GM19467 (cell line): ENCODE measurements around the gene VAC14.

Source experiments
- ATAC-seq: cut with Tn5 transposase; IDR thresholded peaks from one replicate; pipeline ENCODE4 v1.9.1; 2021; ENCODE audit warnings: mild to moderate bottlenecking, moderate library complexity; ENCODE audit not compliant: unreplicated experiment

The VAC14 gene

DNA sequence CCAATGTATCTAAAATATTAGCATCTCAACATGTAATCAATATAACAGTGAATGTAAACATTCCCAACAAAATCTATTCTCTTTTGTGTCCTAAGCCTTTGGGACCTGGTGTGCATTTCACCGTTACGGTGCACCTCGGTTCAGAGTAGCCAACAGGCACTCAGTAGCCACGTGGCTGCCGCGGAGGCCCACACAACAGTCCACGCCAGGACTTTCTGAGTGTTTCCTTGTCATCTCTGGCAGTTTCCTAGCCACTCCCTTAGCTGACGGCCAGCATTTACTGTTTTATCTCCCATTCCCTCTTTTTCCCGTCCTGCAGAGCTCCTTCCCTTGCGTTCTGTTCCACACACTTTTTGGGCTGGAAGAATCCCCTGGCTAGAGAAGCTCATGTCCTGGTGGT, 36.3 kb downstream of the VAC14 start:
- ATAC-seq, result no peak

DNA sequence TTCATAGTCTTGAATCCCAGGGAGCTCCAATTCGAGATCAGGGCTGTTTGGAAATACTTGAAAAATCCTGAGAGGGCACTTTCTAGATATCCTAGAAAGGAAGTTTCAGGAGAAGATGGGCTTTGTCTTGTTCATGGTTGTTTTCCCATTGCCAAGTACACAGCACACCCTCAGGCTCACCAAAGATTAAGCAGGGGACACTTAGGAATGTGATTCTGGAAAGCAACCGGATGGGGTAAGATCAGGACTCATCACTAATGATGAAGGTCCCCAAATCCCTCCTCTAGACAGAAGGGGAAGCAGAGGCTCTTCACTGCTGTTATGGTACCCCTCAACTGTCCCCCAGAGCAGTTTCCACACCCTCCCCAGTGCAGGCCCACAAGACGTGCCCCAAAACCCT, 40.7 kb downstream of the VAC14 start:
- no peak for ATAC-seq

DNA sequence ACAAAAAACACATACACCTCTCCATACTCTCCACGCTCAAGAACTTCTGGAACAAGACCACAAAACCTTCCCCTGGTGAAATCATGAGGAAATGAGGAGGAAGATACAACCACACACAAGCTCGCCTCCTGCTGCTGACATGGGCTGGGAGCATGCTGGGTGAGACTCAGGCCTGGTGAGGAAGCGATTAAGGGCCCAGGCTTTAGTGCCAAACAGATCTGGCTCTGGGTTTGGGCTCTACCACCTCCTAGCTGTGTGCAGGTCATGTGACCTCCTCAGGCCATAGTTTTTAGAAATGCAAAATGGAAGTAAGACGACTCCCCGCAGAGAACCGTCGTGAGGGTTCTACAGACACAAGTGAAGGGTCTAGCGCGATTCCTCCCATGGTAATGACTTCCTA, 41.3 kb downstream of the VAC14 start:
- no peak for ATAC-seq

DNA sequence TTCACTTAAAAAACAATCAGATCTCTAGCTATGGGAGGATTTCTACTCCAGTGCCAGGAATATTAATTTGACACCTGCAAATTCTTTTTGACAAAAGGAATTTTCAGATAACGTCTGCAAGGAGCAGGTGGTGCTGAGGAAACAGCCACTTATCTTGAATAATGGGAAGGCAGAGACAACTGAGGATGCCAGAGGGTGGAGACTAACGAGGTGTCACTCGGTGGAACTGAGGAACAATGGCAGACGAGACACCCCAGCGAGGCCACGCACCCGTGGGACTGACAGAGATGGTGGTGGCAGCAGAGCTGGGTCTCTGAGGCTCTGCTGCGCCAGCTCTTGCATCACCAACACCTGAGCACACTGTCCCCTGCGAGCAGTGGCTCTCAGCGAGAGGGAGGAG, 42.2 kb downstream of the VAC14 start:
- ATAC-seq, result no peak

DNA sequence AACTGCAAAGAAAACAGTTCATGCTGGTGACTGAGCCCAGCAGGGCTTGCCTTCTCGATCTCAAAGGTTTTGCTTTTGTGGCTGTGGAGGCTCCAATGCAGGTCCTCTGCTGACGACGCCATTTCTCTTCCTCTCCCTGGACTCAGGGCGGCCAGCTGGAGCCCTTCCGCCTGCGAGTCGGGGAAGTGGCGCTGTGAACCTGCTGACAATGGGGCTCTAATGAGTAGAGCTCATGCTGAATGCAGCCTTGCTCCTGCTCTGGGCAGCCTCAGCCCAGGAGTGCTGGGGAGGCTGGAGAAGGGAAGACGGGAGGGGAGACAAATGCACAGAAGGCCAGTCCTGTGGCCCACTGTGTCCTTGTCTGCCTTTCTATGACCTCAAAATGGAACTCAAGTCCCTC, 43.8 kb downstream of the VAC14 start:
- no peak for ATAC-seq

DNA sequence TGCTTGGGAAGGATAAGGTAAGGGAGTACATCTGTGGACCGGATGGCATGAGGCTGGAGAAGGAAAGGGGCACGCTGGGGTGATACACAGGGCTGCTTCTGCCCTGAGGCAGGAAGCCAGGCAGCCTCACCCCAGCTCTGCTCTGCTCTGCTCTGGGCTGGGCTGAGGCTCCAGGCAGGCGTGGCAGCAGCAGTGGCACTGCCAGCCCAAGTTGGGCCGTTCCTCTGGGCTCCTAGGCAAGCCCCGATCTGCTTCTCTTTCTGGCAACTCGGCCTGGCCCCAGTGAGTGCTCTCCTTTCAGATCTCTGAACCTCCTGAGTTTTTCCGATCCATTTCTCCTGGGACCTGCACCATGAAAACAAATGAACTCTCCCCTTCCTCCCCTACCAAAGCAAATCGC, 44.9 kb downstream of the VAC14 start:
- ATAC-seq, result no peak

DNA sequence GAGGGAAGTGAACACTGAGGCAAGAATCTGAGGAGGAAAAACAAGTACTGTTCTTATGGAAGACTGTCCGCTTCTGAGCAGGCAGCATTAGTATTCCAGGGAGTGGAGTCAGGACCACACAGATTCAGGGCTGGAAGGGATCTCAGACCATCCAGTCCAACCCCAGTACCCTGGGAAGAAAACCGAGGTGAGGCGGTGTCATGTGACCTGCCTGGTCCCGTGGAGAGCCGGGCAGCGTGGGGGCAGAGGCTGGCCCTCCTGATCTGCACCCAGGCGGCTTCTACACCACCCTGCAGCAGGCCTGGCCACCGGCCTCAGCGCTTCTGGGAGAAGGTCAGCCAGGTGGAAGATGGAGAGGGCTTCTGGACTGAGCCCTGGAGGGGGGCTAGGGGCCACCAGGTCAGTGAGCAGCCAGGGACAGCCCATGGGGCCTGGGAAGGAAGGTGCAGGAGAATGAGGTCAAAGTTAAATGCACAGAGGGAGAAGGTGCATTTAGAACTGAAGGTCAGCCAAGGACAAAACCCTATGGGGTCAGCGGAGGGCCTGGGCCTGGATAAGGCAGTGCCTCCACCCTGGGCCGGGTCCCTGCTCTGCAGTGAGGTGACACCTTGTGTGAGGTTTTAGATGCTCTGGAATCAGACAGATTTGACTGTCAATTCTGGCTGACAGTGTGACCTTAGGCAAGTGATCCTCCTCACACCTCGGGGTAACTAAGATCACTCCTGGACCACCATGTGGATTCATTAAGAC, 45.9 kb downstream of the VAC14 start:
- ATAC-seq, result no peak

DNA sequence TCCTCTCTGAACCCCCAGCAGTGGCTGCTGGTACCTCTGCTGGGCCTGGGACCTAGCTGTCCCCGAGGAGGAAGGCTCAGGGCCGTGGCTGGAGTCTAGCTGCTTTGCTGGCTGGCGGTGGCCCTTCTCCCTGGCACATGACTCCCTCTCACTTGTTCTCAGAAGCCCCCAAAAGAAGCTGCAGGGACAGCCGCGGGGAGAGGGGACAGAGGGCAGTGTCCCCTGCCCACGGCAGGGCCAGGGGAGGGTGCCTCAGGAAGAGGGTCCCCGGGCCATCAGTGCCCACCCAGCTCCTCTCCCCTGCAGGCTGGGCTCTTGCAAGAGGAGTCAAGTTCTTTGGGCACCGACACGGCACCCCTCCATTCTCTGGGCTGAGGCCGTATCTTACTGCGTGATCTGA, 46.6 kb downstream of the VAC14 start:
- ATAC-seq, result no peak

DNA sequence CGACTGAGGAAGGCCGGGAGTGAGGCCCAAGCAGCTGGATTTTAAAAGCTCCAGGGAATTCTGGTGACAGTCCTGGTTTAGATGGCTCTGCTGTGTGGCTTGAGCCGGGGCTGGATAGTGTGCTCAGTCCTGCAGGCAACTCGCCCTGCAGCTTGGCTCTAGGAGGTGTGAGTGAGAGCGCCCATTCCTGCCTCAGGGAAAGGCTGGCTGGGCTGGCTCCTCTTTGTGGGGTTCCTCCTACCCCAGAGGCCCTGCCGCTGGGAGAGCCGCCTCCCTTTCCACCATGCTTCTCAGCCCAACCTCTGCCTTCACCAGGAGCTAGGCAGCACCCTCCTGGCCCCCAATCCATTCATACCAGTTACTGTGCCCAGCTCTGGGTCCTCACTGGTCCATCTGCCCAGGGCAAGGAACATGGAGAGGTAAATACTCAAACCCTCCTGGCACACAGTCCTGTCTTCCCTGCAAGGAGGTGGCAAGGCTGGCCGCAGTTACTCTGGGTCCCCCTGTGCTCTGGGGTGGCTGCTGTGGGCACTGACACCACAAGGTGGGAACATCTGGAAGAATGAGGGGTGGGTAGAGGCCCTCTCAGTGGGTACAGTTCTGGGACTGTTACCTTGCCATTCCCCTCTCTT, 47.1 kb downstream of the VAC14 start:
- no peak for ATAC-seq

DNA sequence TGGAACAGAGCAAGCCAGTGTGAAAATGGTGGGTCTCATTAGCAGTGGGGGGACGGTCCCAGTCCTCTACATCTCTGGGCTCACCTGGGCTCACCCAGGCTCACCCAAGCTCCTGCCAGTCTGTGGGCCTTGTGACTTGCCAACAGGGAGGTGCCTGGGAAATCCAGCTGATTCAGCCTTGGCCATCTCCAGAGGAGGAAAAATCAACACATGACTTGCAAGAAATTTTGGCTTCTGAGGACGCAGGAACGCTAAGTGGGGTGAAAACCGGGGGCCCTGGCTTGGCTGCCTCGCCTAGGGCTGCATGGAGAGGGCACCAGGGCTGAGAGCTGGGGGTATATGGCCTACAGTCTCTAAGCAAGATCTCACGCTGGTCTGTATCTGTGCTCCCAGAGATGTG, 47.7 kb downstream of the VAC14 start:
- no peak for ATAC-seq

DNA sequence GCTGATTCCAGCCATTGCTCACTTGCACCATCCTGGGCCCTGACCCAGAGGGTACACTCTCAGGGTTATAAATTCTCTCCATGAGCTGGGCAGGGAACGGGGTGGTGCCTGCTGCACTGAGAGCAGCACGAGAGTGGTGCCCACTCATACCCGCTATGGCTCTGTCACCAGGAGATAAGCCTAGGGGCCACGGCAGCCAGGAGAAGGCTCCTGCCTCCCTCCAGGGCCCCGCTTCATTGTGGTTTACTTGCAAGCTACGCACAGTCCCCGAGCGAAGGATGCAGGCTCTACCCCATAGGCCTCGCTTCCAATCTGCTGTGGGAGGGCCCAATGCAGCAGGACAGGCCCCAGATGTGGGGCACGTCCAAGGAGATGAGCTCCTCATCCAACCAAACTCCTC, 48.5 kb downstream of the VAC14 start:
- ATAC-seq, result no peak

DNA sequence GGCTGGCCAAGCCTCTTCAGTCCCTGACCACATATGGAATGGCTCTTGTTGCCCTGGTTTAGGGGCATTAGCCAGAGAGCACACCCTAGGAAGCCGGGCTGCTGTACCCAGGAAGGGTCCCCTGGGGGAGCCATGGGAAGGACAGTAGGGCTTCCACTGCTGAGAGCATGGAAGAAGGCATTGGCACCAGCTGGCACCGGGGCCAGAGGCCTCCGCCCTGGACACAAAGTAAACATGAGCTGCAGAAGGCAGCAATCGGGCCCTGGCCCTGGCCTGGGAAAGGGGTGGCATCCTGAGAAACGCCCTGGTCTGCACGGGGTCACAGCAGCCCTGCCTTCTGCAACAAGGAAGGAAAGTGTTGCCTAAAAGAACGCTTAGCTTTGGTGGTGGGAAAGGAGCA, 49.4 kb downstream of the VAC14 start:
- ATAC-seq, result no peak

DNA sequence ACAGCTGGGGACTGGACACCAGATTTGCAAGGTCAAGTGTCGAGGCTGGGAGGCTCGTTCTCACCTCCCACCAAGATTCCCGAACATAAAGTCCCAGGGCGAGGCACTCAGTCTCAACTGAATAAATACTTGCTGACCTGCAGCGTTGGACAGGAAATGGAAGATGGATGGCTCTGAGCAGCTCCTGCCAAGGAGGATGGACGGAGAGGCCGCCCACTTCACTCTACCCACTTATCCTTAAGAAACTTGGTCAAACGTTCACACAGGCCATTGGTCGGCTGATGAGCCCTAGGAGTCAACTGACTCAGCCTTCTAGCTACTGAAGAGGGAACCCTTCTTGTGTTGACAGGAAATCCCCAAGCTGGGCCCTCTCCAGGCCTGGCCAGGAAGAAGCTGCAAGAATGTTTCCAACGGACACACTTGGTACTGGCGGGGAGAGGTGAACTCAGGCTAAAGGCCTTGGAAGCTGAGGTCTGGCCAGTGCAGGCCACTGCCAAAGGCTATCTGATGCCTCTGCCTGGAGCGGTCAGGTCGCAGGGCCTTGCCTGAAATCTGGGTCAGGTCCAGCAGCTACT, 50.0 kb downstream of the VAC14 start:
- no peak for ATAC-seq

DNA sequence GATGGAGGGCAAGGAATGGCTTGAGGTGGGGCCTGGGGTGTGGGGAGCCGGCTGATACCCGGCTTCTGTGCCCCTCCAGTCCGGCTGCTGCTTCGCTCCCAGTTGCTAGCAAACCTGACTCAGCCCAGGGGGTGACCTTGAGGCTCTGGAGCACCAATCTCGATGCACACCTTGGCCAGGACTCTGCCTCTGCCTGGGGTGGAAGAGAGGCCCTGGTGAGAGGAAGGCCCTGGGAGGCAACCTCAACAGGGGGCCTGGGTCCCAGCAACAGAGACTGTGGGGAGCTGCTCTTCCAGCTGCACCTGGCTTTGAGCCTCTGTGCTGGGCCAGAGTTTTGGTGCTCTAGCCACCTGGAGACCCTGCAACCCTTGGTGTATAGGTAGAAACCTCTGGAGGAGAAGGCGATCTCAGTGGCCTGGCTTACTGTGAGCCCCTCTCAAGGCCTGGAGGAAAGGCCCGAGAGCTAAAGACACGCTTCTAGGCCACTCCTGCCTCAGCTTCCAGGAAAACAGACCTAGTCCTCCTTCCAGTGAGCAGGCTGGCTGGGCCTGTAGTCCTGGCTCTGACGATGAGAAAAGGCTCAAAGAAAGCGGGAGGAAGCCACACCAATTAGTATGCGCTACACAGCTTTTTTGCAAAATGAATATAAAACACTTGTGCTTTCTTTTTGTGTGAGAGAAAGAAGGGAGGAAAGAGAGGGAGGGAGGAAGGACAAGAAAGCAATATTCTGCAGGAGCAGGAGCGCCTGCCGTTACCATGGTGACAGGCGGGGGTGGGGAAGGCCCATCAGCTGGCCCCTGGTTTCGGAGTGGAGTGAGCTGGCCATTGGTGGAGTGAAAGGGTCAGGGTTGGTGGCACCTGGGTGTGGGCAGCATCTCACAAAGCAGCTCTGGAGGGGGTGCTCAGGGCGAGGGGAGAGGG, 51.0 kb downstream of the VAC14 start:
- ATAC-seq, result no peak

DNA sequence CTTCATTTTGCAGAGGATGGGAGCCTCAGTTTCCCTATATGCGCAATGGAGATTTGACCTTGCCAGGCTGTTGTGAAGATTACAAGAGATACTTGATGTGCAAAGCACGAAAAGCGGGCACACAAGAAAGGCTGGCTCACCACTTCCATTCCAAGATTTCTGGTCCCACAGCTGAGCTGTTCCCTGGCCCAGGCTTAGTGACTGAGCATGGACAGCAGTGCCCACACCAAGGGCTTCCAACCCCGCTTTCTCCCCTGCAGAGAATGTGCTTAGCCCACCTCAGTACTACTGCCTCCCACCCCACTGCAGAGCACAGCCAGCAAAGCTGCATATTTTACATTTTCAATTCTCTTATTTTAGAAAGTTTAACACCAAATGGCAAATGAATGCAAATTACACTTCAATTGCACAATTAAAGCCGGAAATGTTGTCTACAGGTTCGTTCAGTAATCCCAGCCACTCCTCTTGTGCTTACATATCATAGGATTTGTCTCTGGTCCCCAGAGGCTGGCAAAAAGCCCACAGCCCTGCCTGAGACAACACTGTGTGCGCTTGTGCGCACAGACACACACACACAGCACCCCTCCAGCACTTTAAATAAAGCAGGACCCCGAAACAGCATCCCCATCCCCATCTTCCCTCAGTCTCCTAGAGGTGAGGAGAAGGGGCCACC, 51.8 kb downstream of the VAC14 start:
- ATAC-seq, result no peak

DNA sequence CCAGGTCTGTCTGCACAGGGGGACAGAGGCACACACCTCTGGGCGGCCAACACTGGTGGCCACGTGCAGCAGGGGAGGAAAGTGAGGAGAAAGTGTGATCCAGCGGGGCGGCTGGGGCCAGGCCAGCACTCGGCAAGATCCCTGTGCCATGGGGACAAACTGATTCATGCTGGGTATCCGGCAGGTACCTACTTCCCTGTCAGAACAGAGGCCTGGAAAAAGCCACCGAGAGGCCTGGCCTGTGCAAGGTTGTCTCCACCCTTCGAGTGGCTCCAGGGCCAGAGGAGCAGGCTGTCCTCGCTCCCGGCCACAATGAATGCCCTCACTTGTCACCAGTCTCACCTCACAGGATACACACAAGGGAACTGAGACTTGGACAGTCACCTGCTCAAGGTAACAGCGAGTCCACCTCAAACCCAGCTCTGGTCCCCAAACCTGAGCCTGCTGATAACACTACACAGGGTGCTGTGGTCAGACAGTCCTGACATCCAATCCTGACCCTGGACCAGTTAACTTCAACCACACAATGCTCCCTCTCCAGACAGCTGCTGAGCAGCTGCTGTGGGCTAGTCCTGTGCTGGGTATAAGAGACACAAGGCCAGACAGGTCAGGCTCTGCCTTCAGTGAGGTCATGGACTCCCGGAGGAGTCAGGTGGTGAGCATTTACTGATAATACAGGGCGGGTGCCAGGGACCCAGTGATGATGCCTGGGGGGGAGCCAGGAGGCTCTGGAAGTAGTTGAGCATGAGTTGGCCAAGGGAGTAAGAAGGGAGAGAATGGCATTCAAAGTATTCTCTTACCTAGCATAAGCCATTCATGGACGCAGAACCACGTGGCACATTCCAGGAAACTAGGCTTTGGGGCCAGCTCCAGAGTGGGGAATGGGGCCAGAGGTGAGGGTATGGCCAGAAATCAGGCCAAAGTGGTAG, 53.0 kb downstream of the VAC14 start:
- no peak for ATAC-seq

DNA sequence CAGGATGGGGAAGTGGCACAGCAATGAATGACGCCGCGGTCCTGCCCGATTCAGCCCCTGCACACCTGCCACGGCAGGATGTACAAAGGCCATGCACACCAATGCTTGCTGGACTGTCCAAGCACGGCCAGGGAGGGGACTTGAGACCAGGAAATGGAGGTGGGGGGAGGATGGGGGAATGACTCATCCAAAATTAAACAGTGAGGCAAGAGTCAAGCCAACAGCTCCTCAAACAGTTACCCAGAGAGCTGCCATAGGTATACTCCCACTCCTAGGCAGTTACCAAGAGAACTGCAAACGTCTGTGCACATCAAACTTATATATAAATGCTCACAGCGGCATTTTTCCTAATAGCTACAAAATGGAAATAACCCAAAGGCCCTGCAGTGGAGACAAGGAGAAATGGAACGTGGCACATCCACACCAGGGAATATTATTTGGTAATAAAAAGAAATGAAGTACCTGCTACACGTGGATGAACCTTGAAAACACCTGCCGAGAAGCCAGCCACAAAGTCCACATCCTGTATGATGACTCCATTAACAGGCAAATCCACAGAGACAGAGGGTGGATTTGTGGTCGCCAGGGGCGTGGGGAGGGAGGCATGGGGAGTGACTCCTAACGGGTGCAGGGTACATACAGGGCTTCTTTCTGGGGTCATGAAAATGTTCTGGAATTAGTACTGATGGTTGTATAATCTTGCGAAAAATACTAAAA, 54.1 kb downstream of the VAC14 start:
- no peak for ATAC-seq

DNA sequence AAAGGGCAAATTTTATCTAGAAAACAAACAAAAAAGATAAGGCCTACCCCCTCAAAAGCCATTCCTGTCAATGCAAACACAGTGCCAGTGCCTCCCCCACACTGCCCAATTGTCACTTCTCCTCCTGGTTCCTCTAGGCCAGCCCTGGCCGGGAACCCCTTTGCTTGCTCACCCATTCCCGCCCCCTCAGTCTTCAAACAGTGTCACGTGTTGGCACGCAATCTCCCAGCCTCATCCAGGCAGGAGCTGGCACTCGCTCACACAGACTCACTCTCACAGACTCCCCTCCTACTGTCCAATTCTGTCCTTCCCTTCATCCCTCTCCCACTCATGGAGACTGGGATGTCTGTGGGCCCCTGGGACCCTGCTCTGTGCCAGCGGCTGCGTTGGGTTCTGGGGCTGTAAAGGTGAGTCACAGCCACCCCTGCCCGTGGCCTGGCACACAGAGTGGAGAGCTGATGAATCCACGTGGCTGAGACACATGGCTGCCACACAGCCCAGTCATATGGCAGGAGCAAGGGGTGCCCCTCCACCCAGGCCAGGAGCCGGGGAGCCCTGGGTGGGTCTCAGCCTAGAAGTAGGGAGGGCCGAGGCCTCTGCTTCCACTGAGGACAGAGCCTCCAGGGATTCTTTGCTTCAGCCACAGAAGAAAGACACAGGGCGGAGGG, 54.8 kb downstream of the VAC14 start:
- no peak for ATAC-seq
